K562 (cell line): ENCODE measurements around the gene TYSND1. TPM values are rescaled to one million over a fixed set of nuclear protein-coding genes. Genes with fewer than 3 reads are reported as not detected.

Source experiments
- ATF1 ChIP-seq, 2 experiments: fragments of 450-650 bp in 1 of 2; IDR thresholded peaks; 2 replicates each; pipeline ENCODE4 v1.6.1; 2016; ENCODE audit warnings: missing compliant biosample characterization in 1 of 2, missing genetic modification characterization in 1 of 2
- BACH1 ChIP-seq: fragments of 200-800 bp; sonication (Bioruptor generic); IDR thresholded peaks from 2 replicates; pipeline ENCODE4 v1.6.1; 2016; ENCODE audit warnings: missing genetic modification characterization, missing compliant biosample characterization
- CBX3 ChIP-seq, 2 experiments: IDR thresholded peaks; 1 replicate in 1 of 2; 2 replicates in 1 of 2; pipeline ENCODE4 v1.6.1; 2012; ENCODE audit warnings: inconsistent platforms in 2 of 2, low read length in 2 of 2, borderline replicate concordance in 1 of 2, control low read depth in 1 of 2
- CTBP1 ChIP-seq: fragments of 450-650 bp; IDR thresholded peaks from 2 replicates; pipeline ENCODE4 v1.6.1; 2016; ENCODE audit warnings: borderline replicate concordance
- DMBX1 ChIP-seq: fragments of 250-450 bp; sonication (Bioruptor Pico); IDR thresholded peaks from 2 replicates; pipeline ENCODE4 v1.8.0; 2022; ENCODE audit warnings: inconsistent platforms, mild to moderate bottlenecking, moderate library complexity, borderline replicate concordance
- EP300 ChIP-seq: IDR thresholded peaks from 2 replicates; pipeline ENCODE4 v1.6.1; 2012; ENCODE audit warnings: low read length, improper control_type of control experiment
- ETV1 ChIP-seq: fragments of 450-650 bp; conservative IDR thresholded peaks from 2 replicates; pipeline ENCODE4 v1.6.1; 2016; ENCODE audit warnings: missing genetic modification characterization, control low read depth, low read depth, missing compliant biosample characterization
- HDGF ChIP-seq: fragments of 450-650 bp; IDR thresholded peaks from 2 replicates; pipeline ENCODE4 v1.6.1; 2016
- MAFK ChIP-seq: IDR thresholded peaks from 2 replicates; pipeline ENCODE4 v1.6.1; 2011; ENCODE audit warnings: low read length, improper control_type of control experiment
- NR2C2 ChIP-seq, 2 experiments: fragments of 200-800 bp in 1 of 2; sonication (Bioruptor generic) in 1 of 2; sonication (generic) in 1 of 2; formaldehyde crosslinking in 1 of 2; IDR thresholded peaks; 2 replicates each; pipeline versions ENCODE4 v1.6.1 to v1.8.0; 2016 to 2022; ENCODE audit warnings: mild to moderate bottlenecking in 1 of 2, missing compliant biosample characterization in 1 of 2, missing genetic modification characterization in 1 of 2, missing genetic modification reagents in 1 of 2
- PURB ChIP-seq: sonication (generic); formaldehyde crosslinking; IDR thresholded peaks from 2 replicates; pipeline ENCODE4 v1.9.0; 2021; ENCODE audit warnings: low read depth, mild to moderate bottlenecking, missing genetic modification reagents
- STAT5B ChIP-seq: fragments of 250-450 bp; sonication (Bioruptor Pico); IDR thresholded peaks from 2 replicates; pipeline ENCODE4 v1.8.0; 2021; ENCODE audit warnings: mild to moderate bottlenecking, inconsistent platforms
- TAF7 ChIP-seq: fragments of 450-650 bp; IDR thresholded peaks from 2 replicates; pipeline ENCODE4 v1.6.1; 2016; ENCODE audit warnings: missing genetic modification characterization, missing compliant biosample characterization
- YY1 ChIP-seq, 3 experiments: IDR thresholded peaks; 2 replicates each; pipeline ENCODE4 v1.6.1; 2011; ENCODE audit warnings: low read length in 2 of 3, mild to moderate bottlenecking in 2 of 3, moderate library complexity in 2 of 3, borderline replicate concordance in 1 of 3, control low read depth in 1 of 3, low read depth in 1 of 3; ENCODE audit not compliant: insufficient read depth in 3 of 3, insufficient replicate concordance in 2 of 3, control insufficient read depth in 1 of 3, insufficient read length in 1 of 3; ENCODE audit errors: extremely low read depth in 1 of 3
- ZBTB40 ChIP-seq, 2 experiments: fragments of 450-650 bp in 1 of 2; sonication (generic) in 1 of 2; formaldehyde crosslinking in 1 of 2; IDR thresholded peaks; 2 replicates each; pipeline versions ENCODE4 v1.7.1 to v1.9.0; 2016 to 2022; ENCODE audit warnings: inconsistent platforms in 1 of 2, mild to moderate bottlenecking in 1 of 2, missing genetic modification reagents in 1 of 2
- polyA plus RNA-seq, 8 experiments: library from polyadenylated mRNA; depleted of rRNA in 4 of 8; stranded (reverse) in 5 of 8; unstranded in 3 of 8; fragments of >200 nt; fragmentation: Nextera tagmentation in 2 of 8; fragmentation: Illumina TruSeq in 1 of 8; extraction: Ambion mirVana in 2 of 8; extraction: Trizol in 1 of 8; gene quantifications; 2 replicates each; pipeline versions ENCODE4 v1.2.1 to v1.2.3, GENCODE V29; 2011 to 2014; ENCODE audit warnings: inconsistent platforms in 1 of 8, missing spikeins in 1 of 8
- total RNA-seq, 7 experiments: library from RNA; depleted of rRNA in 6 of 7; stranded (reverse); fragments of >200 nt in 6 of 7; fragmentation: Illumina TruSeq in 2 of 7; extraction: Trizol in 2 of 7; gene quantifications; 2 replicates each; pipeline versions ENCODE4 v1.2.1 to v1.2.3, GENCODE V29; 2011 to 2021; ENCODE audit warnings: low replicate concordance in 1 of 7
- TF ChIP-seq, protein P1 (sequence below): fragments of 450-650 bp; formaldehyde crosslinking; IDR thresholded peaks from 2 replicates; pipeline ENCODE4 v1.4.0; 2020; ENCODE audit warnings: mild to moderate bottlenecking, moderate library complexity

TYSND1 gene
- total and polyA plus RNA-seq, 9 of the 15 experiments (the other 6 are each of a cell fraction or from before 2014, with no cell fraction given): 0.60 to 2.0 (median 1.3) TPM

DNA sequence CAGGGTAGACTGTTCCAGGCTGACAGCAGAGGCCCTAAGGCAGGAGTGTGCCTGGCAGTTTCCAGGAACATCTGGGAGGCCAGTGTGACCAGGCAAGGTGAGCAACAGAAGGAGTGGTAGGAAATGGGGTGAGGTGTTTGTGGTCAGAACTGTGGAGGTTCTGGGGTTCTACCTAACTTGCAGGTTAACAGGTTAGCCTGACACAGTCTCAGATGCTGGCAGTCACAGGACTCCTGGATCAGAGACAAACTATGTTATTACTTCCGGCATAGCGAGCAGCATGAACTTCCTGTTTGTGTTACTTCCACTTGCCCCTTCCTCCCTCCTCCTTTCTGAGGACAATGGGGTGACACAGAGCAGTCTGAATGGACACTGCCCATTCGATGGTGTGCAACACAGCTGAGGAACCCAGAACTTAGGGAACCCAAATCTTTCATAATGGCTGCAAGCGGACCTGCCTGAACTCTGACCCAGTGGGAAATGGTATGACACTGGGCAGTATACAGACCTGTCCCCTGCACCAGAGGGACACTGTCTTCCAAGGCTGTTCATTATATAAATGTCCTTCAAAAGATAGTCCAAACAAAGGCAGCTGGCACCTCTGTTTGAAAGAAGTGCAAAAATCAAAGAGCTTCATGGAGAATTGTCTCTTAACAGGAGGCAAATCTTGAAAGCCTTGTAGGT is 27.7 kb upstream of the TYSND1 start (continued):
- TF ChIP-seq YY1 (IDR thresholded peaks at IDR 0.05; ENCODE audit: borderline replicate concordance in 1 of 3, control insufficient read depth in 1 of 3, extremely low read depth in 1 of 3, insufficient read depth in 3 of 3, insufficient read length in 1 of 3, insufficient replicate concordance in 2 of 3, low read depth in 1 of 3, low read length in 2 of 3): peak in 1 of 3 experiments; percentile 37
- no peak for TF ChIP-seq HDGF
- TF ChIP-seq STAT5B (CRISPR knock-in tag): no peak
- peak; percentile 66 for TF ChIP-seq ETV1 (tag)
- TF ChIP-seq MAFK: no peak
- no peak for TF ChIP-seq PURB
- TF ChIP-seq ATF1 (CRISPR knock-in tag; IDR thresholded peaks at IDR 0.05): no peak
- no peak for TF ChIP-seq ATF1 (tag; IDR thresholded peaks at IDR 0.05)
- TF ChIP-seq CTBP1: 0 out of 2 replicates have a peak, but pooled peaks have one; percentile 9
- no peak for TF ChIP-seq TAF7 (tag)
- TF ChIP-seq ZBTB40 (IDR thresholded peaks at IDR 0.05): peak; percentile 78
- TF ChIP-seq ZBTB40 (CRISPR knock-in tag; IDR thresholded peaks at IDR 0.05): no peak
- TF ChIP-seq, protein P1, sequence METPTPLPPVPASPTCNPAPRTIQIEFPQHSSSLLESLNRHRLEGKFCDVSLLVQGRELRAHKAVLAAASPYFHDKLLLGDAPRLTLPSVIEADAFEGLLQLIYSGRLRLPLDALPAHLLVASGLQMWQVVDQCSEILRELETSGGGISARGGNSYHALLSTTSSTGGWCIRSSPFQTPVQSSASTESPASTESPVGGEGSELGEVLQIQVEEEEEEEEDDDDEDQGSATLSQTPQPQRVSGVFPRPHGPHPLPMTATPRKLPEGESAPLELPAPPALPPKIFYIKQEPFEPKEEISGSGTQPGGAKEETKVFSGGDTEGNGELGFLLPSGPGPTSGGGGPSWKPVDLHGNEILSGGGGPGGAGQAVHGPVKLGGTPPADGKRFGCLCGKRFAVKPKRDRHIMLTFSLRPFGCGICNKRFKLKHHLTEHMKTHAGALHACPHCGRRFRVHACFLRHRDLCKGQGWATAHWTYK: no peak
- peak in 1 of 2 experiments; percentile 44; a peak in 1 of 3 replicates for TF ChIP-seq CBX3 (IDR thresholded peaks at IDR 0.05; ENCODE audit: borderline replicate concordance in 1 of 2, low read length in 2 of 2)
- TF ChIP-seq DMBX1 (CRISPR knock-in tag): peak; percentile 52; the same call in 1 of the 2 replicates
- peak; percentile 51; the same call in 1 of the 2 replicates for TF ChIP-seq BACH1 (tag)
- TF ChIP-seq EP300: no peak
- peak; percentile 68; the same call in 1 of the 2 replicates for TF ChIP-seq NR2C2 (CRISPR knock-in tag; IDR thresholded peaks at IDR 0.05)
- TF ChIP-seq NR2C2 (tag; IDR thresholded peaks at IDR 0.05): peak; percentile 88
